Smooth muscle cell of the coronary artery (primary cell): Measurements from ENCODE around the gene SPATA1. TPM values are rescaled to one million over a fixed set of nuclear protein-coding genes. Genes with fewer than 3 reads are reported as not detected.

Experiments used
- total RNA-seq: library from RNA; depleted of rRNA; stranded (reverse); fragments of >200 nt; gene quantifications from 2 replicates; pipeline ENCODE4 v1.2.3, GENCODE V29; 2014; ENCODE audit warnings: low replicate concordance

SPATA1 gene, protein sequence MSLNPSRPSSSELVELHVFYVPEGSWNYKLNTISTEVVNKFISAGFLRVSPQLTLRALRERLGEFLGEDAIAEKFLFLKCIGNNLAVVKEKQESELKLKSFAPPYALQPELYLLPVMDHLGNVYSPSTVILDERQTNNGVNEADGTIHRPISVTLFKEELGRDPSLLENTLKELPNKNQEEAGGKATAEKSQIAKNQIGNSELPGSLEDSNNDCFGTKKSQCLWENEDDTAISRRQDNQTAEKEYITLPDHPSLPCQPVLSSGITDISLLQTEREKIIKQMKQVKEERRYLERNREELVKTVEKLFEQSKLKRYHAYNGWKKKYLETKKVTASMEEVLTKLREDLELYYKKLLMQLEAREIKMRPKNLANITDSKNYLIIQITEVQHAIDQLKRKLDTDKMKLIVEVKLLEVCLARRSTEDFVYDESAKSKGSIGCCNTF
- 0.15 TPM in 1 of 2 replicates, not detected in the other for total RNA-seq

DNA sequence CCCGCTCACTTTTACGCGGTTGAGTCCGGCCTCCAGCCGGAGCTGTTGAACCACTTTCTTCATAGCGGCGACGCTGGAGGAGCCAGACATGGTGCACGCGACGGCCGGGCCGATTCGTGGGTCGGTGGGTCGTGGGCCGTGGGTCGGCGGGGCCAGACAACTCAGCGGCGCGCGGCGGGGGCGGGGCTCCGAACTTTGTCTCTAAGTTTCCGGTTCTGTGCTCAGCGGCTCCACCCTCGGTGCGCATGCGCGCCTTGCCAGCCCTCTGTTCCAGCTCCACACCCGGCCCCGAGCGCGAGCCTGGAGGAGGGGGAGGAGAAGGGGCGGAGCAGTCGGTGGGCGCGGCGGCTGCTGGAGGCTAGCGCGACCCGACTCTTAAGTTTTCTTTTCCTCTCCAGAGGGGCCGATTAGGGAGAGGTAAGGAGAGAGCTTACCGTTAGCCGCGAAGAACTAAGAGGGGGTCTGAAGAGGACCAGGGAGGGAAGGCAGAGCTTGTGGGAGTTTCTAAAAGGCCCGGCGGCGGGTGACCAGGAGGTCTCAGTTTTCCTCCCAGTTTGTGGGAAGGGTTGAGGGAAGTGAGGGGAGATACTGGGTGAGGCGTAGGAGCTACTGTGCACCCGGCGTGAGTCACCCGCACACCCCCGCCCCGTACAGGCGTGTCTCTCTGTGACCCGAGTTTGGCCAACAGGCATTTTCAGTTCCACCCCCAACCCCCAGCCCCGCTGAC is at the start of gene SPATA1, which contains the start of gene GNG5:
SPATA1 (plus strand) TSS at position 385 of the 727 bp plus-strand sequence. CDS start 9,974 bp downstream, outside the sequence.
GNG5 (minus strand) TSS at position 580 of the 727 bp plus-strand sequence; CDS start at position 90, 490 bp downstream.

GRCh38 chr1:84478876-84479868 is 27.0 kb upstream of the SPATA1 start, which contains the start of gene RPF1:
RPF1 (plus strand) TSS chr1:84479266; CDS start chr1:84479282, 16 bp downstream.

DNA sequence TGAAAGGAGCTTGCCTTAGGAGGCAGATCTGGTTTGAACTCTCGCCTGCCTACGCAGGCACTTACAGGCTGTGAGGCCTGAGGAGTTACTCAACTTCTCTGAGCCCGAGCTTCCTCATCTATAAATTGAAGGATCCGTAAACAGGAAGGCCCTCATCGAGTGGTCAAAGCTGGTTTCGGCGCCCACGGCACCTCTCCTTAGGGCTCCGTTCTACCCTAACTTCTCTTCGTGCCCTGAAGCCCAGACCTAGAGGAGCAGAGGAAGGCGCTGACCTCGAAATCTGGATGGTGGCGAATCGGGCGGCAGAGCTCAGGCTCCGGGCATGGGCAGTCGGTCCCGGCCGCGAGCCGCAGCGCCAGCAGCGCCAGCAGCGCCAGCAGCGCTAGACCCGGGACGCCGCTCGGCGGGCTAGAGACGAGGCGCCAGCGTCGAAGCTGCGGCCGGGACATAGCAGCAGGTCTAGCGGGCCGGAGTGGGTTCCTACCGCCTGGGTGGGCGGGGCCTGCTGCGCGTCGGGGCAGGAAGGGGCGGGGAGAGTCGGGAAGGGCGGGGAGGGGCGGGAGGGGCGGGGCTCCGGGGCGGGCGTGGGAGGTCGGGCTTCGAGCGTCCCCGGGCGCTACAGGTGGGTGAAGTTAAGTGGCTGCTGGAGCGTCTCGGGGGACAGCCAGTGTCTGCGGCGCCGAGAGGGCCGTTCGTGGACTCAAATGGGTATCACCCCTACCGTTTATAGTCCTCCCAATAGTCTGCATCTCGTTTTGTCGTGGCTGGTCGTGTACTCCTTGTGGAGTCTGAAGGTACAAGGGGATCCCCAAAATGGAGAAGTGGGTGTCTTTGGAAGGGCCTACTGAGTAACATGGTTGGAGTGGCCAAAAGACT is 68.0 kb downstream of the SPATA1 start, which contains the start of gene CTBS:
CTBS (minus strand) TSS at position 474 of the 876 bp plus-strand sequence; CDS start at position 449, 25 bp downstream.

Other genes starting within 250 kb of the SPATA1 start
- gene SAMD13, start 204.7 kb upstream of the SPATA1 start, total RNA-seq = 0.12 and 0.83 TPM in 2 replicates
- not detected in 2 replicates for gene DNASE2B, start 107.9 kb upstream of the SPATA1 start, total RNA-seq
- gene RPF1, start 27.1 kb upstream of the SPATA1 start, total RNA-seq = 12.9 and 30.2 TPM in 2 replicates
- 6.9 and 28.0 TPM in 2 replicates for gene GNG5, start 195 bp downstream of the SPATA1 start, total RNA-seq
- 8.1 and 12.9 TPM in 2 replicates for gene CTBS, start 68.1 kb downstream of the SPATA1 start, total RNA-seq
- 4.9 and 14.6 TPM in 2 replicates for gene SSX2IP, start 184.1 kb downstream of the SPATA1 start, total RNA-seq